CD4-positive, alpha-beta T cell treated with Interleukin-12 subunit alpha and Interleukin-12 subunit beta, for 1 hour (primary cell): ENCODE results near the gene TULP1.
A peak's percentile ranks its signal among the peaks of the same experiment; 100 is the strongest.
"Not testable (repeated sequence)": the region's sequence is repeated elsewhere in the genome, so short reads cannot be mapped to it uniquely, and the experiment has no call there.

Experiments
- DNase-seq: peaks from one replicate; pipeline ENCODE4 v3.0.0-alpha.2; 2020

TULP1 gene

DNA sequence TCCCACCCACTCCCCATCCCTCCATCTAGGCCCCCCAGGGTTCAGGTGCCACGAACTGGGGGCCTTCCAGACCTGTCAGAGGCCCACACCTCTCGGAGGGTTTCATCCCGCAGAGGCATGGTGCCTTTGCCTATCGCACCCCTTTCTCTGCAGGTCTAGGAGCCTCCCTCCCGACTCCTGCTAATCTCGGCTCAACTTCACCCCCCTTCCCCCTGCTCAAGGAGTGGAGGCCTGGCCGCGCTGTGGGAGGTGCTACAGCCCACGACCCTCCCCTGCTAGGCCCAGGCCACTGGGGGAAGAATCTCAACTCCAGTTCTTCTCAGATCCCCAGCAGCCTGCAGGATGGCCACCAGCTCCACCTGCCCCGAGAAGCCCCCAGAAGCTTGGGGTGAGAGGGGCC lies at the start of gene TULP1:
Gene TULP1 (minus strand): TSS at position 157 of the 400 bp plus-strand sequence. CDS start 38 bp downstream, at position 119.
- no peak for DNase-seq

DNA sequence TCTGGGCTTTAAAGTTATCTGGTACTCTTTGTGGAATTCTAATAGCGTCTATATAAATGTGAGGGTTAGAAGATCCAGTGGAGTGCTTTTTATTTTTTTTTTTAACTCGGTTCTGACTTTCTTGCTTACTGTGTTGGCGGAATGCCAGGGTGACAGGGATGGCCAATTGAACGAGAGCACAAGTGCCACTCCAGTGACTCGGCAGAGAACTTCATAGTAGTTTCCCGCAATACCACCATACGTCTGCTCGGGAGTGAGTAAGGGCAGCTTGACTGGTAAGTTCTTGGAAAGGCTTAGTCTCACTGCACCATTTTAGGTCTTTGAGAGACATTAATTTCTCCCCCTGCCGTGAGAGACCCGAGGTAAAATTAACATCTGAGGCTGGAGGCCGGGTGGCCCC lies 49.4 kb upstream of the TULP1 start:
- no peak for DNase-seq

- DNase-seq = no peak
Observed at GRCh38 chr6:35561113-35561512, 48.4 kb upstream of the TULP1 start.

DNA sequence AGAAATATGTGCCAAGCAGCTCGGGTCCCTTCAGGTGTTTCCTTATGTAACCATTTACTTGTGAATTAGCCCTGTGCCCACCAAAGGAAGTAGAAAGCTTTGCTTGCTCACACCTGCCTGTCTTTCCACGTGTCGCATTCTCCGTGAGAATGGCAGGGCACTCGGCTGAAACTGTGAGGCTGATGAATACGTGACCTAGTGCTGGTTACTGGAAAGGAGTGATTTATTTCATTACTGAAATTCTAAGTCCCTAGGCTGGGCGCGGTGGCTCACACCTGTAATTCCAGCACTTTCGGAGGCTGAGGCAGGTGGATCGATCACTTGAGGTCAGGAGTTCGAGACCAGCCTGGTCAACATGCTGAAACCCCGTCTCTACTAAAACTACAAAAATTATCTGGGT lies 45.9 kb upstream of the TULP1 start:
- DNase-seq = no peak

DNA sequence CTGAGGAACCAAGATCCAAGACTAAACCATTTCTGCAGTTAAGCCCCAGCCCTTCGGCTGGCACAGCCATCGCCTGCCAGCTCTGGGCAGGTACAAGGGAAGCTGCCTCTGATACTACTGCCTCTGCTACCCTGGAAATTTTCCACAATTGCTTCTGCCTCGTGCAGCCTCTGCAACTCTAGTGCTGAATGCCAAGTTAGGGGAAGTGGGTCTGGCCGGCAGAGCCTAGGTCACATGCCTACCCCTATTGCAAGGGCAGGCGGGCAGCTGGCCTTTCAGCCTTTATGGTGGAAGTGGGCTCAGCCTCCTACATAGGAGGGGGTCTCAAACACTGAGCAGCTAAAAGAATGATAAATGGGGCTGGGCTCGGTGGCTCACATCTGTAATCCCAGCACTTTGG lies 44.5 kb upstream of the TULP1 start:
- DNase-seq = no peak

- no peak for DNase-seq
Observed at GRCh38 chr6:35554811-35555210, 42.1 kb upstream of the TULP1 start.

- no peak for DNase-seq
Observed at GRCh38 chr6:35553315-35553714, 40.6 kb upstream of the TULP1 start.

DNA sequence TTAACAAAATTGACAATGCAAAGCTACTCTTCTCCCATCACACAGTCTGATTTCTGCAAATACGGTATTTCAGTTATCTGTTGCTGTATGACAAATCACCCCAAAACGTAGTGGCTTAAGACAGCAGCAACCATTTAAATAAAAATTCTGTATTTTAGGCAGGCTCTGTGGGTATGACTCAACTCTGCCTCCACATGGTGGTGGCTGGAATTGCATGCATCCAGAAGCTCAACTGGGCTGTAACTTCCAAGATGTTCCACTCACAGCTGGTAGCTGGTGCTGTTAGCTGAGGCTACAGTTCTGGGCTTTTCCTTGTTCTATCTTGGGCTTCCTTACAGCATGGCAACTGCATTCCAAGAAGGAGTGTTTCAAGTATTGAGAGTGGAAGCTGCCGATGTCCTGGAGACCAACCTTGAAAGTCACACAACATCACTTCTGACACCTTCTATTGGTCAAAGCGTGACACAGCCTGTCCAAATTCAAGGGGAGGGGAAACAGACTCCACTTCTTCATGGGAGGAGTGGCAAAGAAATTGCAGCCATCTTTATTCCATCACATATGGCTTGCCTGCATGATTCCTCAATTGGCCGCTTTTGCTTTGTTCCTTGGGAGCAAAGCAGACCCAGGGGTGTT lies 39.7 kb upstream of the TULP1 start:
- DNase-seq = peak; percentile 72

DNA sequence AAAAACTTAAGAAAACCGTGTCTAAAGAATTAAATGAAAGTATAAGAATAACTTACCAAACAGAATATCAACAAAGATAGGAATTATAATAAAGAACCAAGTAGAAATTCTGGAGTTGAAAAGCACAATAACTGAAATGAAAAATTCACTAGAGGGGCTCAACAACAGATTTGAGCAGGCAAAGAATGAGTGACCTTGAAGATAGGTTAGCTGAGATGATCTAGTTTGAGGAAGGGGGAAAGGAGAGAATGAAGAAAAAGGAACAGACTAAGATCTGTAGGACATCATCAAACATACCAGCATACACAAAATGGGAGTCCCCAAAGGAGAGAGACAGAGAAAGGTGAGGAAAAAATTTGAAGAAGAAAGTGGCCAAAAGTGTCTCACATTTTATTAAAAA lies 37.7 kb upstream of the TULP1 start:
- DNase-seq = no peak

GRCh38 chr6:35547676-35548075 lies 35.0 kb upstream of the TULP1 start:
- DNase-seq = no peak

GRCh38 chr6:35544769-35545361 lies 32.2 kb upstream of the TULP1 start:
- DNase-seq = no peak

GRCh38 chr6:35543459-35544193 lies 30.9 kb upstream of the TULP1 start:
- DNase-seq = no peak

DNA sequence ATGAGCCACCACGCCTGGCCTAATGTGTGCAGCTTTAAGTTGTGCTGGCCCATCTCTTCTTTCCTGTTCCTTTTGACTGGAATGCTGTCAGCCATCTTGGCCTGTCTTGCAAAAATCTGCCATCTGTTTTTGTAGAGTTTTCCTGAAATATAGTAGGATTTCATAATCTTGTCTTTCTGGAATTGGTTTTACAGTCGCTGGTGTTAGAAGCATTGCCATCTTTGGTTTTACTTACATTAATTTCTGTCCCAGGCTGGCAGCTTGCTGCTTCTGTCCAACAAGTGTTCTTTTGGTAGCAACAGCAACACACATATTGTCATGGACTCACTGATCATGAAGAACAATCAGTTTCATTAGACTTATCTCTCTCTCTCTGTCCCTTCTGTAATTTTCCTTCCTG lies 29.1 kb upstream of the TULP1 start:
- no peak for DNase-seq

- no peak for DNase-seq
Observed at GRCh38 chr6:35539223-35539622, 26.5 kb upstream of the TULP1 start.

GRCh38 chr6:35535847-35536246 lies 23.2 kb upstream of the TULP1 start:
- not testable (repeated sequence) for DNase-seq

GRCh38 chr6:35534407-35535170 lies 21.9 kb upstream of the TULP1 start:
- no peak for DNase-seq

DNA sequence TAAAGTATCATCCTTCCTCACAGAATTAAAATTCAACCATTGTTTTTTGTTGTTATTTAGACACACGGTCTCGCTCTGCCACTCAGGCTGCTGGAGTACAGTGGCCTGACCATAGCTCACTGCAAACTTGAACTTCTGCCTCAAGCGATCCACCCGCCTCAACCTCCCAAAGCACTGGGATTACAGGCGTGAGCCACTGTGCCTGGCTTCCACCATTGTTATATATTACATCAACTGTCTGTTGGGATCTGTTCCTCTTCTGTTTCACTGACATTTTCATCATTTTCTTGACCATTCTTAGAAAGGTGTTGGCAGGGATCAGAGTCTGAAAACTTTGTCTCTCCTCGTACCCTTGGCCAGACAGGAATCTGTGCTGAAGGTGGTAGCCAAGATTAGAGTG lies 21.3 kb upstream of the TULP1 start:
- no peak for DNase-seq

GRCh38 chr6:35532126-35532525 lies 19.4 kb upstream of the TULP1 start:
- no peak for DNase-seq

DNA sequence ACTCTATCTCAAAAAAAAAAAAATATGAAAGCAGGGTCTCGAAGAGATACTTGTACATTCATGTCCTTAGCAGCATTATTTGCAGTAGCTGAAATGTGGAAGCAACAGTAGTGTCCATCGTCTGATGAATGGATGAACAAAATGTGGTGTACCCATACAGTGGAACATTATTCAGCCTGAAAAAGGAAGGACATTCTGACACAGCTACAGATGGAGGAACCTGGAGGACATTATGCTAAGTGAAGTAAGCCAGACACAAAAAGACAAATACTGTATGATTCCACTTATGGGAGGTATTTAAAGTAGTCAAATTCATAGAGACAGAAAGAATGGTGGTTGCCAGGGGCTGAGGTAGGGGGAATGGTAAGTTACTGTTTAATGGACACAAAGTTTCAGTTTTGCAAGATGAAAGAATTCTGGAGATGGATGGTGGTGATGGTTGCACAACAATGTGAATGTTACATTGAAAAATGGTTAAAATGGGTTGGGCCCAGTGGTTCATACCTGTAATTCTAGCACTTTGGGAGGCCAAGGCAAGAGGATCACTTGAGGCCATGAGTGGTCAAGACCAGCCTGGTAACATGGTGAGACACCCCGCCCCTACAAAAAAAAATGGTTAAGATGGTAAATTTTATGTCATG lies 11.8 kb upstream of the TULP1 start:
- DNase-seq = no peak

DNA sequence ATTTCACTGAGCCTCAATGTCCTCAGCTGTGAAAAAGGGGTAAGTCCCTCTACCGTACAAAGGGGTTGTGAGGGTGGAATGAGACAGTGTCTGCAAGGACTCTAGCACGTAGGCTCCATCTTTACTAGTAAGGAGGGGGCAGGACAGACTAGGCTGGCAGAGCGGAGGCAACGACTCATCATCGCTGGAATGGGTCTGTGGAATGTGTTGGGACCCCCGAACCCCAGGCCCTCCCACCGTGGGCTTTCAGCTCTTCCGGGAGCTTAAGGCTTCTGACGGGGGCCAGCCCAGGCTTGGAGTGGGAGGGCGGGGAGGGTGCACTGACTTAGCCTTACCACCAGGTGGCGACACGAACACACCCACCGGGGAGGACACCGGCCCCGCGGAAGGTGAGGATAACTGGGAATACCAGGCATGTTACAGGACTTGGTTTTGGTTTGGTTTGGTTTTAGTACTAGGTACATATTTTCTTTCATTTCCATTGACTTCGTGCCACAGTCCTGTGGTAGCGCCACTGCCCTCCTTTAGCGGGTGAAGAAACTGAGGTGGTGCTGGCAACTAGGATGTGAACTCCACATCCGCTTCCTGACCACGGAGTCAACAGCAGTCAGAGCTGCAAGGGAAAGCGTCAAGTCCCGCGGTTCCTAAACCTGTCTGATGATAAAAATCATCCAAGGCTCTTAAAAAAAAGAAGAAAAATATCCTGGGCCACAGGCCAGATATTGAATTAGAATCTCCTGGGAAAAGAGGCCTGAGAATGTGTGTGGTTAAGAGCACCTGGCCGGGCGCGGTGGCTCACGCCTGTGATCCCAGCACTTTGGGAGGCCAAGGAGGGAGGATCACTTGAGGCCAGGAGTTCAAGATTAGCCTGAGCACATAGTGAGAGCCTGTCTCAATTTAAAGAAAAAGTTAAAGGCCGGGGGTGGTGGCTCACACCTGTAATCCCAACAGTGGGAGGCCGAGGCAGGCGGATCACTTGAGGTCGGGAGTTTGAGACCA lies 10.3 kb upstream of the TULP1 start:
- DNase-seq = peak; percentile 77

- DNase-seq = no peak
Observed at GRCh38 chr6:35522151-35522550, 9.5 kb upstream of the TULP1 start.

DNA sequence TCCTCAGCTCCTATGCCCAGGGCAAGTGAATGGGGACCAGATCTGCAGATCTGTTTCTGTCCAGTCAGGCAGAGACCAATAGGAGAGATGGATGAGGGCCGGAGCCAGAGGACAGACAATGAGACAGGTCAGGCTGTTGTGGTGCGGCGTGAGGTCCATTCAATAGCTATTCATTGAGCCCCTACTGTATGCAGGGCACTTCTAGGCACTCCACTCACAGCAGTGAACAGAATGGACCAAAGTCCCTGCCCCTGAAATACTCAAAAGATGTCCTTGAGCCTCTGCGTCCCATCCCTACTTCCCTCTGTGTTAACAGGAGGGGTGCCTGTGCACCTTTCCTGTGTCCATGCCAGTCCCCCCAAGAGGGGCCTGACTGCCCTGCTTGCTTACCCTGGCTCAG lies 8.5 kb upstream of the TULP1 start:
- DNase-seq = no peak
